Tibial nerve (tissue), 4 donors: ENCODE results near the gene ZNF726. TPM values are rescaled to one million over a fixed set of nuclear protein-coding genes. Genes with fewer than 3 reads are reported as not detected.
"Not testable (repeated sequence)": the region's sequence is repeated elsewhere in the genome, so short reads cannot be mapped to it uniquely, and the experiment has no call there.

Source experiments
- DNase-seq, 2 donors: peaks; one replicate each; pipeline ENCODE4 v3.0.0-alpha.2; 2019; ENCODE audit warnings: low spot score in 2 of 2
- H3K27ac ChIP-seq, 4 donors: fragments of 200-600 bp; sonication (generic) in 3 of 4; one replicate each; pipeline ENCODE4 v1.5.1; 2017 to 2019; ENCODE audit warnings: mild to moderate bottlenecking in 1 of 4
- H3K27me3 ChIP-seq, 2 donors: fragments of 200-600 bp; sonication (generic) in 1 of 2; one replicate each; pipeline versions ENCODE4 v1.5.1 to v1.6.0; 2017 to 2019
- H3K36me3 ChIP-seq, 3 donors: fragments of 200-600 bp; sonication (generic); one replicate each; pipeline ENCODE4 v1.5.1; 2018 to 2019
- H3K4me1 ChIP-seq, 4 donors: fragments of 200-600 bp; sonication (generic) in 3 of 4; one replicate each; pipeline ENCODE4 v1.5.1; 2017 to 2019
- H3K4me3 ChIP-seq, 4 donors: fragments of 200-600 bp; sonication (generic) in 3 of 4; one replicate each; pipeline ENCODE4 v1.5.1; 2017 to 2019; ENCODE audit warnings: mild to moderate bottlenecking in 1 of 4, moderate library complexity in 1 of 4
- H3K9me3 ChIP-seq, 4 donors: fragments of 200-600 bp; sonication (generic) in 3 of 4; one replicate each; pipeline ENCODE4 v1.5.1; 2017 to 2019
- CTCF ChIP-seq, 5 experiments: fragments of 200-600 bp in 3 of 5; fragments of 450-650 bp in 2 of 5; sonication (generic) in 3 of 5; IDR thresholded peaks; one replicate each; pipeline ENCODE4 v1.5.1; 2016 to 2019; ENCODE audit warnings: antibody characterized with exemption in 5 of 5, mild to moderate bottlenecking in 3 of 5, moderate library complexity in 2 of 5
- EP300 ChIP-seq, 2 donors: sonication (generic); formaldehyde crosslinking; IDR thresholded peaks; one replicate each; pipeline ENCODE4 v1.6.1; 2017; ENCODE audit warnings: antibody characterized with exemption in 2 of 2, mild to moderate bottlenecking in 1 of 2
- POLR2A ChIP-seq, 2 donors: fragments of 450-650 bp; IDR thresholded peaks; one replicate each; pipeline ENCODE4 v1.6.1; 2017; ENCODE audit warnings: antibody characterized with exemption in 2 of 2, mild to moderate bottlenecking in 2 of 2, moderate library complexity in 2 of 2
- WGBS, 2 donors: methylation state at CpG; one replicate each; pipeline ENCODE4 v1.1.5; 2018; 5-methylcytosine and 5-hydroxymethylcytosine counted together
- total RNA-seq, 4 donors: library from RNA; depleted of rRNA; stranded (reverse); fragments of >200 nt; gene quantifications; one replicate each; pipeline ENCODE4 v1.1.0, GENCODE V29; 2016

Gene ZNF726
- total RNA-seq, 4 donors from 2014 or later = 0.22 to 0.42 (median 0.35) TPM

- WGBS, 2 donors = 59 to 60% methylated on average over 5 of the region's 5 CpGs
- Histone ChIP-seq H3K9me3 (peaks cover 0 to 36% (median 0%) of the 10 kb centered on the region in 4 donors), H3K36me3 (no peaks in the 10 kb centered on the region), H3K4me3 (no peak overlapping the region), H3K4me1 (no peaks in the 10 kb centered on the region), H3K27me3 (no peaks in the 10 kb centered on the region), H3K27ac (no peak overlapping the region)
- TF ChIP-seq EP300 (IDR thresholded peaks at IDR 0.05) (no peak), CTCF (IDR thresholded peaks at IDR 0.05) (no peak), POLR2A (IDR thresholded peaks at IDR 0.05) (no peak)
- no peak for DNase-seq
Observed at GRCh38 chr19:23882493-23882892, 32.2 kb upstream of the ZNF726 start.

GRCh38 chr19:23884363-23884762 is 30.3 kb upstream of the ZNF726 start:
- H3K9me3 ChIP-seq = peaks cover 0 to 52% (median 0%) of the 10 kb centered on the region in 4 donors
- no peak for TF ChIP-seq CTCF (IDR thresholded peaks at IDR 0.05)
- no peak for TF ChIP-seq EP300 (IDR thresholded peaks at IDR 0.05)
- TF ChIP-seq POLR2A (IDR thresholded peaks at IDR 0.05) = no peak
- 77 to 92% methylated on average over 2 of the region's 2 CpGs for WGBS, 2 donors
- no peaks in the 10 kb centered on the region for H3K27me3 ChIP-seq
- no peak overlapping the region for H3K27ac ChIP-seq
- DNase-seq = no peak
- no peaks in the 10 kb centered on the region for H3K36me3 ChIP-seq
- no peaks in the 10 kb centered on the region for H3K4me1 ChIP-seq
- no peak overlapping the region for H3K4me3 ChIP-seq

GRCh38 chr19:23887642-23888041 is 27.0 kb upstream of the ZNF726 start:
- Histone ChIP-seq H3K27me3 (no peaks in the 10 kb centered on the region), H3K36me3 (no peaks in the 10 kb centered on the region), H3K9me3 (peaks cover 0 to 36% (median 0%) of the 10 kb centered on the region in 4 donors), H3K4me1 (no peaks in the 10 kb centered on the region), H3K4me3 (no peak overlapping the region), H3K27ac (no peak overlapping the region)
- TF ChIP-seq CTCF (IDR thresholded peaks at IDR 0.05) (no peak), POLR2A (IDR thresholded peaks at IDR 0.05) (no peak), EP300 (IDR thresholded peaks at IDR 0.05) (no peak)
- WGBS, 2 donors = 85 to 86% methylated on average over 5 of the region's 5 CpGs
- DNase-seq = no peak

- WGBS, 2 donors = 87 to 93% methylated on average over 15 of the region's 15 CpGs
- H3K36me3 ChIP-seq, DNase-seq, H3K4me1 ChIP-seq, H3K27ac ChIP-seq, H3K27me3 ChIP-seq, H3K4me3 ChIP-seq: not testable (repeated sequence)
- peaks cover 0 to 23% (median 2%) of the 10 kb centered on the region in 4 donors for H3K9me3 ChIP-seq
Observed at GRCh38 chr19:23896096-23896495, 18.6 kb upstream of the ZNF726 start.

- Histone ChIP-seq H3K36me3 (no peaks in the 10 kb centered on the region), H3K4me3 (no peak overlapping the region), H3K4me1 (no peaks in the 10 kb centered on the region), H3K27ac (no peak overlapping the region), H3K27me3 (no peaks in the 10 kb centered on the region), H3K9me3 (peaks cover 0 to 20% (median 2%) of the 10 kb centered on the region in 4 donors)
- no peak for DNase-seq
- 76 to 86% methylated on average over 1 of the region's 1 CpG for WGBS, 2 donors
- TF ChIP-seq POLR2A (IDR thresholded peaks at IDR 0.05) (no peak), CTCF (IDR thresholded peaks at IDR 0.05) (no peak), EP300 (IDR thresholded peaks at IDR 0.05) (no peak)
Observed at GRCh38 chr19:23896912-23897311, 17.8 kb upstream of the ZNF726 start.

GRCh38 chr19:23901360-23901759 is 13.3 kb upstream of the ZNF726 start:
- 63 to 83% methylated on average over 4 of the region's 4 CpGs for WGBS, 2 donors
- Histone ChIP-seq H3K9me3 (peaks cover 0 to 38% (median under 1%) of the 10 kb centered on the region in 4 donors), H3K36me3 (no peaks in the 10 kb centered on the region), H3K27ac (no peak overlapping the region), H3K27me3 (no peaks in the 10 kb centered on the region), H3K4me1 (no peaks in the 10 kb centered on the region), H3K4me3 (no peak overlapping the region)
- no peak for DNase-seq
- TF ChIP-seq POLR2A (IDR thresholded peaks at IDR 0.05) = no peak
- no peak for TF ChIP-seq EP300 (IDR thresholded peaks at IDR 0.05)
- no peak for TF ChIP-seq CTCF (IDR thresholded peaks at IDR 0.05)
